ENCODE measurements around the gene TCTN2.

Gene TCTN2

GRCh38 chr12:123670882-123671728 is at the start of gene TCTN2:
TSS of gene TCTN2 (plus strand) at chr12:123671113. CDS start at chr12:123671241, 128 bp downstream.
- TF ChIP-seq GATA2 (IDR thresholded peaks at IDR 0.05; ENCODE audit: low read depth, low read length): no peak
- no peak for TF ChIP-seq GATA3 (IDR thresholded peaks at IDR 0.05; ENCODE audit: low read depth, low read length)

DNA sequence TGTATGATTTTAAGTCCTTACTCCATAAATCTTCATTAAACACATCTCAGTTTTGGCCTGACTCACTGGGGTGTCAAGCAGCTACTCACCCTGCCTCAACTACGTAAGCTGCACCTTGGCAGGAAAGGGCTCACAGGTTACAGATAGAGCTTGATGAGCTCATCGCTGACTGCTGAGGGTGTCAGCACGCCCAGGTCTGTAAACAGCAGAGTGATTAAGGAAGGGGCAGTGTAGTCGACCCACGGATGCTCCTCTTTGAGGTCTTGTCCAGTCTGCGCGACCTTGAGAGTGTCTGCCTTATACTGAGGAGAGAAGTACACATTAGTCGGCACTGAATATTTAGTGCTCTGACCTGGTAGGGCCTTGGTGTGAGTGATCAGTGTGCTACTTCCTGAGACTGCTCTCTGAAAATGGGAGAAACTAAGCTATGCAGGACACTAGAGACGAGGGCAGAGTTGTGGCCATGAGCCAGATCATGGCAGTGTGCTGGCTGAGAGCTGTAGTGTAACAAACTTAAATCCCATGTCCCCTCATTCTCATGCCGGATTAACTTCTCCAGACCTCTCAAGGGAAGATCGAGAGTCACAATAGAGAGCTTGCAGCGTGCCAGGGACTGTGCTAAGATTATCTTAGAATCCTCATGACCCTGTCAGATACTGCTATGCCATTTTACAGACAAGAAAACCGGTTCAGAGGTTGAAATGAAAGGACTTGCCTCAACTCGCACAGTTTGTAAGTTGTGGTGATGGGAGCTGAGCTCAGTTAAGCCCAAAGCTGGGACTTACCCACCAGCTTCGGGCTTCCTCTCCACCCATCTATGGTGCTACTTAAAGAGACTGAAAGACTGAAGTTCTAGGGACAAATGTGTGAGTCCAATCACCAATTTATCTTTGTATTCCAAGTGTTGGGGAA is 49.0 kb upstream of the TCTN2 start:
- TF ChIP-seq GATA3 (IDR thresholded peaks at IDR 0.05; ENCODE audit: low read depth, low read length): no peak
- no peak for TF ChIP-seq GATA2 (IDR thresholded peaks at IDR 0.05; ENCODE audit: low read depth, low read length)

DNA sequence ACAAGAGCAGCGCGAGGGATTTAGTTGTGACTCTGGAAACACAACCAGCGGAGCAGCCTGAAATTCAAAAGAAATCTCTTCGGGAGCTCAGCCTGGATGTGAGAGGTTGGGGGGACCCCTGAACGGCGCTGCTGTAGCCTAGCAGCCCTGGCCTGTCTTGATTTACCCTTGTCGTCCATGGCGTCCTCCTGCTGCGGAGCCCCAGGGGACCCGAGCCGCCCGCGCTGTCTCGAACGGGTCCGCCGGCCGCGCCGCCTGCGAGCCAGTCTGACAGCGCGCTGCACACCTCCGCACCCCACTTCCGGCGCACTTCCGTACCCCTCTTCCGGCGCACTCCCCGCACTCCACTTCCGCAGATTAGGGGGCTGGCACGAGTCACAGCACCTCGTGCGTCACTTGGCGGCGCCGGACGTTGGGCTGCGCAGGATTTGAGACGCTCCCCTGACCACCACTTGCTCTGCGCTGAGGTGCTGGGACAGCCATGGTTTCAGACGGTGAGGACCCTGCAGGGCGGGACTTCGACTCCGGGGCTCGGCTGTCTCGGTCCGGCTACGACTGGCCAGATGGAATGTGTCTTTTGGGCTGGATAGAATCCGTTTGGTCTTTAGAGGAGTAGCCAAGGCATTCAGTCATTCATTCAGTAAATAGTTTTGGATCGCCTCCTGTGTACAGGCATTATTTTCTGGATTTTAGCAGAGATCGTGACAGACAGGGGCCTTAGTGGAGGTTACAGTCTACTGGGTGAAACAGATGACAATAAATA is 37.4 kb upstream of the TCTN2 start, which contains the start of the genes EIF2B1 and GTF2H3:
Gene EIF2B1, minus strand, starts transcription at position 308 of the 763 bp plus-strand sequence. Its CDS starts 129 bp downstream, at position 179.
Gene GTF2H3, plus strand, starts transcription at position 451 of the 763 bp plus-strand sequence. Its CDS starts 31 bp downstream, at position 482.
- TF ChIP-seq GATA2 (IDR thresholded peaks at IDR 0.05; ENCODE audit: low read depth, low read length): no peak
- no peak for TF ChIP-seq GATA3 (IDR thresholded peaks at IDR 0.05; ENCODE audit: low read depth, low read length)

- no peak for TF ChIP-seq GATA3 (IDR thresholded peaks at IDR 0.05; ENCODE audit: low read depth, low read length)
- no peak for TF ChIP-seq GATA2 (IDR thresholded peaks at IDR 0.05; ENCODE audit: low read depth, low read length)
Observed at GRCh38 chr12:123634142-123634561, 36.8 kb upstream of the TCTN2 start.

- TF ChIP-seq GATA3 (IDR thresholded peaks at IDR 0.05; ENCODE audit: low read depth, low read length): no peak
- TF ChIP-seq GATA2 (IDR thresholded peaks at IDR 0.05; ENCODE audit: low read depth, low read length): no peak
Observed at GRCh38 chr12:123643911-123644310, 27.0 kb upstream of the TCTN2 start.

DNA sequence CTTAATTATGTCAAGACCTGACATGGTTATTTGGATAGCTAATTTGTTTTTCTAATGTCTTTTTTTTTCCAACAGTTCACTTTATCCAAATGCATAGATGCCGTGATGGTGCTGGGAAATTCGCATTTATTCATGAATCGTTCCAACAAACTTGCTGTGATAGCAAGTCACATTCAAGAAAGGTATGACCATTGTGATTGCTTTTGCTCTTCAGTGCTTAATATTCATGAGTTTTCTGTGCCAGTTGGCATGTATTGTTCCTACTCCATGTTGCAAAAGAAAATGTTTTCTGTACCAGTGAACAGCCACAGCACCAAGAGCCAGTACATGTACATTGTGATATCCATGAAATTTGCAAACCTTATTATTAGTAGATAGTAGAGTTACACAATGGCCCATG is 25.5 kb upstream of the TCTN2 start:
- TF ChIP-seq GATA3 (IDR thresholded peaks at IDR 0.05; ENCODE audit: low read depth, low read length) (no peak), GATA2 (IDR thresholded peaks at IDR 0.05; ENCODE audit: low read depth, low read length) (no peak)

DNA sequence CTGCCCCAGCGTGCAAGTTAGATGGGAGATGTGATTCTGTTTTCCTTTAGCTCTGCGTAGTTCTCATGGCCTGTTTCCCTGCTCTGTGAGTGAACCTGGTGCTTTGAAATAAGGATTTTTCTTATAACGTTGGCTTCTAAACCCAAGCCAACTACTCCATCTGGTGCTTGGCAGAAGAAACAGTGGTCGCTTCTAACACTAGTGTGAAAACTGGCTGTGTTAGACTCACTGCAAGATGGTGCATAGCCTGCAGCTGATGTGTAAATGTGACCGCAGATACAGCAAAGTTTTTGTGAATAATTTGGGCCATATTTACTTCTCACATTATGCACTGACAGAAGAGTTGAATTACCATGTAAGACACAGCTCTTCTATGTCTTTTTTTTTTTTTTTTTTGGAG is 25.0 kb upstream of the TCTN2 start:
- TF ChIP-seq GATA3 (IDR thresholded peaks at IDR 0.05; ENCODE audit: low read depth, low read length) (no peak), GATA2 (IDR thresholded peaks at IDR 0.05; ENCODE audit: low read depth, low read length) (no peak)

GRCh38 chr12:123648401-123648800 is 22.5 kb upstream of the TCTN2 start:
- TF ChIP-seq GATA3 (IDR thresholded peaks at IDR 0.05; ENCODE audit: low read depth, low read length) (no peak), GATA2 (IDR thresholded peaks at IDR 0.05; ENCODE audit: low read depth, low read length) (no peak)

DNA sequence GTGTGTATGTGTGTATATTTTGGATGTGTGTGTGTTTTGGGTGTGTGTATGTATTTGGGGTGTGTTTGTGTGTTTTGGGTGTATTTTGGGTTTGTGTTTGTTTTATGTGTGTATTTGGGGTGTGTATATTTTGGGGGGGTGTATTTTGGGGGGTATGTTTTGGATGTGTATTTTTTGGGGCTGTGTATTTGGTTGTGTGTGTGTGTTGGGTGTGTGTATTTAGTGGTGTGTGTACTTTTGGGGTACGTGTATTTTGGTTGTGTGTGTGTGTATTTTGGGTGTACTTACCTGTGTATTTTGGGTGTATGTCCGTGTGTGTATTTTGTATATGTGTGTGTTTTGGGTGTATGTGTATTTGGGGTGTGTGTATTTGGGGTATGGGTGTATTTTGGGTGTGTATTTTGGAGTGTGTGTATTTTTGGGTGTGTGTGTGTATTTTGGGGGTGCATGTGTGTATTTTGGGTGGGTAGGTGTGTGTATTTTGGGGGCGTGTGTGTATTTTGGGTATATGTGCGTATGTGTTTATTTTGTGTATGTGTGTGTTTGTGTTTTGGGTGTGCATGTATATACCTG is 16.7 kb upstream of the TCTN2 start:
- no peak for TF ChIP-seq GATA2 (IDR thresholded peaks at IDR 0.05; ENCODE audit: low read depth, low read length)
- no peak for TF ChIP-seq GATA3 (IDR thresholded peaks at IDR 0.05; ENCODE audit: low read depth, low read length)

GRCh38 chr12:123655420-123655819 is 15.5 kb upstream of the TCTN2 start:
- TF ChIP-seq GATA3 (IDR thresholded peaks at IDR 0.05; ENCODE audit: low read depth, low read length) (no peak), GATA2 (IDR thresholded peaks at IDR 0.05; ENCODE audit: low read depth, low read length) (no peak)

- no peak for TF ChIP-seq GATA3 (IDR thresholded peaks at IDR 0.05; ENCODE audit: low read depth, low read length)
- no peak for TF ChIP-seq GATA2 (IDR thresholded peaks at IDR 0.05; ENCODE audit: low read depth, low read length)
Observed at GRCh38 chr12:123656392-123656791, 14.5 kb upstream of the TCTN2 start.

GRCh38 chr12:123657211-123657610 is 13.7 kb upstream of the TCTN2 start:
- TF ChIP-seq GATA2 (IDR thresholded peaks at IDR 0.05; ENCODE audit: low read depth, low read length) (no peak), GATA3 (IDR thresholded peaks at IDR 0.05; ENCODE audit: low read depth, low read length) (no peak)

All from SH-SY5Y (cell line).